Measurements from ENCODE around the gene WDFY3. TPM values are rescaled to one million over a fixed set of nuclear protein-coding genes. Genes with fewer than 3 reads are reported as not detected.

WDFY3 gene
- total RNA-seq, 2 experiments from 2014 or later = 0.09 to 0.38 TPM

- POLR2A ChIA-PET = no interaction called here
- DNase-seq (no peak), ATAC-seq (no peak)
- Mint-ChIP-seq H3K9me3 (no peaks in the 10 kb centered on the region), H3K27ac (no peak overlapping the region), H3K36me3 (ENCODE audit: low read depth) (no peaks in the 10 kb centered on the region), H3K4me1 (ENCODE audit: low read depth) (no peaks in the 10 kb centered on the region), H3K27me3 (peaks cover 1% of the 10 kb centered on the region), H3K4me3 (no peak overlapping the region)
- CTCF ChIA-PET = no interaction called here
- no peak for TF ChIP-seq CTCF (IDR thresholded peaks at IDR 0.05)
- intact Hi-C loops (cut with micrococcal nuclease) = no loop called here
Measured at GRCh38 chr4:84631573-84631972, 334.9 kb downstream of the WDFY3 start.

- no peaks in the 10 kb centered on the region for H3K27me3 Mint-ChIP-seq
- H3K4me1 Mint-ChIP-seq (ENCODE audit: low read depth) = no peaks in the 10 kb centered on the region
- no peak for TF ChIP-seq CTCF (IDR thresholded peaks at IDR 0.05)
- H3K27ac Mint-ChIP-seq = no peak overlapping the region
- intact Hi-C loops (cut with micrococcal nuclease) = no loop called here
- no peaks in the 10 kb centered on the region for H3K9me3 Mint-ChIP-seq
- POLR2A ChIA-PET = no interaction called here
- ATAC-seq = no peak
- H3K36me3 Mint-ChIP-seq (ENCODE audit: low read depth) = no peaks in the 10 kb centered on the region
- DNase-seq = no peak
- no peak overlapping the region for H3K4me3 Mint-ChIP-seq
- CTCF ChIA-PET = no interaction called here
Measured at GRCh38 chr4:84626673-84627072, 339.8 kb downstream of the WDFY3 start.

GRCh38 chr4:84623661-84624060, 342.8 kb downstream of the WDFY3 start:
- intact Hi-C loops (cut with micrococcal nuclease) = no loop called here
- ChIA-PET POLR2A (no interaction called here), CTCF (no interaction called here)
- Mint-ChIP-seq H3K36me3 (ENCODE audit: low read depth) (no peaks in the 10 kb centered on the region), H3K9me3 (no peaks in the 10 kb centered on the region), H3K4me3 (no peak overlapping the region), H3K4me1 (ENCODE audit: low read depth) (no peaks in the 10 kb centered on the region), H3K27ac (no peak overlapping the region), H3K27me3 (no peaks in the 10 kb centered on the region)
- DNase-seq (no peak), ATAC-seq (no peak)
- no peak for TF ChIP-seq CTCF (IDR thresholded peaks at IDR 0.05)

GRCh38 chr4:84622959-84623358, 343.5 kb downstream of the WDFY3 start:
- no peaks in the 10 kb centered on the region for H3K36me3 Mint-ChIP-seq (ENCODE audit: low read depth)
- H3K27ac Mint-ChIP-seq = no peak overlapping the region
- DNase-seq (no peak), ATAC-seq (no peak)
- no peak for TF ChIP-seq CTCF (IDR thresholded peaks at IDR 0.05)
- H3K9me3 Mint-ChIP-seq = no peaks in the 10 kb centered on the region
- intact Hi-C loops (cut with micrococcal nuclease) = no loop called here
- no peak overlapping the region for H3K4me3 Mint-ChIP-seq
- ChIA-PET POLR2A (no interaction called here), CTCF (no interaction called here)
- no peaks in the 10 kb centered on the region for H3K4me1 Mint-ChIP-seq (ENCODE audit: low read depth)
- no peaks in the 10 kb centered on the region for H3K27me3 Mint-ChIP-seq
